H1 (cell line): ENCODE results near the gene SPPL2B. TPM values are rescaled to one million over a fixed set of nuclear protein-coding genes. Genes with fewer than 3 reads are reported as not detected.

Source experiments
- NRF1 ChIP-seq: IDR thresholded peaks from 2 replicates; pipeline ENCODE4 v1.6.1; 2011; ENCODE audit warnings: mild to moderate bottlenecking, low read depth, low read length, improper control_type of control experiment
- RFX5 ChIP-seq: IDR thresholded peaks from 2 replicates; pipeline ENCODE4 v1.6.1; 2011; ENCODE audit warnings: low read depth, low read length, improper control_type of control experiment, borderline replicate concordance
- SP4 ChIP-seq: IDR thresholded peaks from 2 replicates; pipeline ENCODE4 v1.6.1; 2012; ENCODE audit warnings: low read length, inconsistent platforms
- TAF1 ChIP-seq: IDR thresholded peaks from 2 replicates; pipeline ENCODE4 v1.6.1; 2011; ENCODE audit warnings: mild to moderate bottlenecking, low read depth, low read length
- TBP ChIP-seq: IDR thresholded peaks from 2 replicates; pipeline ENCODE4 v1.6.1; 2011; ENCODE audit warnings: low read depth, low read length, improper control_type of control experiment
- polyA plus RNA-seq, 7 experiments: library from polyadenylated mRNA; depleted of rRNA in 3 of 7; stranded (reverse) in 5 of 7; unstranded in 2 of 7; fragments of >200 nt in 5 of 7; fragments of 200-250 nt in 2 of 7; gene quantifications; 1 replicate in 5 of 7; 2 replicates in 1 of 7; 4 replicates in 1 of 7; pipeline versions ENCODE4 v1.2.1 to v1.2.3, GENCODE V29; 2011 to 2013; ENCODE audit warnings: missing spikeins in 2 of 7, mixed read lengths in 2 of 7
- total RNA-seq: library from RNA; stranded (reverse); fragmentation: NEBNext Ultra II Directional; extraction: Animal tissue kit (Norgen Biotek cat#: 25700); gene quantifications from 2 replicates; pipeline ENCODE4 v1.2.1, GENCODE V29; 2021
- TF ChIP-seq, protein P1 (sequence below): IDR thresholded peaks from 2 replicates; pipeline ENCODE4 v1.6.1; 2012; ENCODE audit warnings: inconsistent platforms

The SPPL2B gene
- total and polyA plus RNA-seq, 2 of the 8 experiments (the other 6 are each of a cell fraction or from before 2014, with no cell fraction given) = 34.8 to 55.7 TPM

DNA sequence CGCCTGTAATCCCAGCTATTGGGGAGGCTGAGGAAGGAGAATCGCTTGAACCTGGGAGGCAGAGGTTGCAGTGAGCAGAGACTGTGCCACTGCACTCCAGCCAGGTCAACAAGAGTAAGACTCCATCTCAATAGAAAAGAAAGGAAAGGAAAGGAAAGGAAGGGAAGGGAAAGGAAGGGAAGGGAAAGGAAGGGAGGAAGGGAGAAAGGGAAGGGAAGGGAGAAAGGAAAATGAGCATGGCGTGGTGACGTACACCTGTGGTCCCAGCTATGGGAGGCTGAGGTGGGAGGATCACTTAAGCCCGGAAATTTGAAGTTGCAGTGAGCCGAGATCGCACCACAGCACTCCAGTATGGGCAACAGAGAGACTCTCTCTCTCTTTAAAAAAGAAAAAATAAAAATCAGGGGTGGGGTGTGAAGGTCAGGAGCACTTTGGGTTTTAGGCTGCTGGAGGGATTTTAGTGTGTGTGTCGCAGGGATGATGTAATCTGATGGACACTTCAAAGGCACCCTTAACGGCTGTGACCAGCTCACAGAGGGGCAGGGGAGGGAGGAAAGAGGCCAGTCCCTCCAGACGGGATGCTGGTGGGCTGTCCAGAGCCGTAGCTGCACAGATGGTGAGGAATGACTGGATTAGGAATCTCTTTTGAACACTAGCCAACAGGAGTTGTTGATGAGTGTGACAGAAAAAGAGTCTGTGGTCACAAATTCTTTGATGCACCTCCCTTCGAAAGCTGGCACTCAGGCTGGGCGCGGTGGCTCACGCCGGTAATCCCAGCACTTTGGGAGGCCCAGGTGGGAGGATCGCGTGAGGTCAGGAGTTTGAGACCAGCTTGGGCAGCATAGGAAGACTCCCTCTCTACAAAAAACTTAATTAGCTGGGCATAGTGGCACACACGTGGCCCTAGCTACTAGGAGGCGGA is 59.1 kb downstream of the SPPL2B start (continued):
- TF ChIP-seq NRF1 (no peak), TBP (no peak), SP4 (no peak), RFX5 (no peak), TAF1 (no peak)
- TF ChIP-seq, protein P1, sequence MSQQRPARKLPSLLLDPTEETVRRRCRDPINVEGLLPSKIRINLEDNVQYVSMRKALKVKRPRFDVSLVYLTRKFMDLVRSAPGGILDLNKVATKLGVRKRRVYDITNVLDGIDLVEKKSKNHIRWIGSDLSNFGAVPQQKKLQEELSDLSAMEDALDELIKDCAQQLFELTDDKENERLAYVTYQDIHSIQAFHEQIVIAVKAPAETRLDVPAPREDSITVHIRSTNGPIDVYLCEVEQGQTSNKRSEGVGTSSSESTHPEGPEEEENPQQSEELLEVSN = no peak
